ENCODE measurements around the gene IPMK.

DNA sequence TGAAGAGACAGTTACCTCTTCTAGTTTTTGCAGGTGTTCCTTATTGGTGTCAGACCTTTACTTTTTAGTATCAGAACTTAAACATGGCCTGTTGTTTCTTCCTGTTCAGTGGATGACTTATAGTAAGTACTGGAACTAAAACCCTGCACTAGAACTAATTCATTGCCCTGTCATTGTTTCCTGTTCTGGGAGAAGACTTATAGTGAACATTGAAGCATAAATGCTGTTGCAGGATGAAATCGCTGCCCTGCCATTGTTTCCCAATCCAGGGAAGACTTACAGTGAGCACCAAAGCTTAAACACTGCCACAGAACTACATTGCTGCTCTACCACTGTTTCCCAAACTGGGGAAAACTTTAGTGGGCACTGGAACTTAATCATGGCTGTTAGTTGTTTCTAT is 13.1 kb downstream of the IPMK start:
- TF ChIP-seq, protein P1, sequence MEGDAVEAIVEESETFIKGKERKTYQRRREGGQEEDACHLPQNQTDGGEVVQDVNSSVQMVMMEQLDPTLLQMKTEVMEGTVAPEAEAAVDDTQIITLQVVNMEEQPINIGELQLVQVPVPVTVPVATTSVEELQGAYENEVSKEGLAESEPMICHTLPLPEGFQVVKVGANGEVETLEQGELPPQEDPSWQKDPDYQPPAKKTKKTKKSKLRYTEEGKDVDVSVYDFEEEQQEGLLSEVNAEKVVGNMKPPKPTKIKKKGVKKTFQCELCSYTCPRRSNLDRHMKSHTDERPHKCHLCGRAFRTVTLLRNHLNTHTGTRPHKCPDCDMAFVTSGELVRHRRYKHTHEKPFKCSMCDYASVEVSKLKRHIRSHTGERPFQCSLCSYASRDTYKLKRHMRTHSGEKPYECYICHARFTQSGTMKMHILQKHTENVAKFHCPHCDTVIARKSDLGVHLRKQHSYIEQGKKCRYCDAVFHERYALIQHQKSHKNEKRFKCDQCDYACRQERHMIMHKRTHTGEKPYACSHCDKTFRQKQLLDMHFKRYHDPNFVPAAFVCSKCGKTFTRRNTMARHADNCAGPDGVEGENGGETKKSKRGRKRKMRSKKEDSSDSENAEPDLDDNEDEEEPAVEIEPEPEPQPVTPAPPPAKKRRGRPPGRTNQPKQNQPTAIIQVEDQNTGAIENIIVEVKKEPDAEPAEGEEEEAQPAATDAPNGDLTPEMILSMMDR (IDR thresholded peaks at IDR 0.05) = no peak
- no peak for TF ChIP-seq POLR2A (IDR thresholded peaks at IDR 0.05)

Data from uterus (tissue), 2 donors.